ENCODE measurements around the gene PTPN9.

DNA sequence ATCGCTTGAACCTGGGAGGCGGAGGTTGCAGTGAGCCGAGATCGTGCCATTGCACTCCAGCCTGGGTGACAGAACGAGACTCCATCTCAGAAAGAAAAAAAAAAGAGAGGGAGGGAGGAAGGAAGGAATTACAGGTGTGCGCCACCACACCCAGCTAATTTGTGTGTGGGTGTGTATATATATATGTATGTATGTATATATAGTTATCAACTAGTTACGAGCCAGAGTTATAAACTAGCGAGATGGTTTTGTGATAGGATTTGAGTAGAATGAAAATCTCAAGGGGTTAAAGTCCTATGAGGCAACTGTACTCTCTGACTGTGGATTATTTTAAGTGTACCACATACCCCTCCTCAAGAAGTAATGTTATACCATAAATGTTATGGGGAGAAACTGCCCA lies 76.8 kb downstream of the PTPN9 start:
- TF ChIP-seq FOXA1 (IDR thresholded peaks at IDR 0.05) (no peak), FOXK2 (IDR thresholded peaks at IDR 0.05) (no peak), SUZ12 (IDR thresholded peaks at IDR 0.05) (no peak)

All from HEK293T (cell line).